OCI-LY3 (cell line): ENCODE data around the gene WWOX.

ENCODE experiments used
- H2AFZ ChIP-seq: fragments of 200-600, 300-600 bp; shearing (Covaris generic); 2 replicates; pipeline ENCODE4 v1.6.0; 2014; ENCODE audit warnings: antibody characterized with exemption, low read depth, low read length
- H3K27ac ChIP-seq: fragments of 200-600, 300-600 bp; sonication (generic); 2 replicates; pipeline ENCODE4 v1.5.1; 2014; ENCODE audit warnings: mild to moderate bottlenecking, low read length, moderate library complexity, mixed read lengths
- H3K27me3 ChIP-seq: fragments of 200-600, 300-600 bp; sonication (generic); 2 replicates; pipeline ENCODE4 v1.6.1; 2014; ENCODE audit warnings: low read depth, low read length, mixed read lengths
- H3K36me3 ChIP-seq: fragments of 200-600, 300-600 bp; sonication (generic); replicated peaks from 2 replicates; pipeline ENCODE3; 2014; ENCODE audit warnings: low read depth, low read length, mixed read lengths
- H3K4me1 ChIP-seq: fragments of 300-600, 200-600 bp; sonication (generic); 2 replicates; pipeline ENCODE4 v1.6.1; 2014; ENCODE audit warnings: low read length, mixed read lengths
- H3K4me2 ChIP-seq: fragments of 200-600, 300-600 bp; sonication (generic); 2 replicates; pipeline ENCODE4 v1.6.1; 2014; ENCODE audit warnings: low read length, mixed read lengths
- H3K4me3 ChIP-seq: fragments of 300-600, 200-600 bp; sonication (generic); 2 replicates; pipeline ENCODE4 v1.5.1; 2014; ENCODE audit warnings: antibody characterized with exemption, mild to moderate bottlenecking, low read length, moderate library complexity
- H3K79me2 ChIP-seq: fragments of 300-600, 200-600 bp; shearing (Covaris generic); 2 replicates; pipeline ENCODE4 v1.6.1; 2014; ENCODE audit warnings: mild to moderate bottlenecking, low read length, mixed read lengths
- H3K9ac ChIP-seq: fragments of 300-600, 200-600 bp; shearing (Covaris generic); 2 replicates; pipeline ENCODE4 v1.6.0; 2014; ENCODE audit warnings: mild to moderate bottlenecking, low read length, moderate library complexity
- H3K9me3 ChIP-seq: fragments of 200-600, 300-600 bp; shearing (Covaris generic); 2 replicates; pipeline ENCODE4 v1.6.1; 2014; ENCODE audit warnings: low read length, mixed read lengths; ENCODE audit not compliant: insufficient read depth
- H4K20me1 ChIP-seq: fragments of 200-600, 300-600 bp; sonication (generic); 2 replicates; pipeline ENCODE4 v1.6.1; 2016; ENCODE audit warnings: low read length, mixed read lengths; ENCODE audit not compliant: insufficient read depth
- CTCF ChIP-seq: fragments of 200-600, 300-600 bp; sonication (generic); IDR thresholded peaks from 2 replicates; pipeline ENCODE4 v1.5.1; 2014; ENCODE audit warnings: antibody characterized with exemption, low read length, low read depth
- EZH2phosphoT487 ChIP-seq: fragments of 200-600 bp; shearing (Covaris generic); IDR thresholded peaks from 2 replicates; pipeline ENCODE4 v1.6.1; 2018; ENCODE audit warnings: antibody characterized with exemption, mixed run types, low read depth

The WWOX gene

GRCh38 chr16:78377312-78377711 lies 277.9 kb downstream of the WWOX start:
- Histone ChIP-seq H3K36me3 (no peaks in the 10 kb centered on the region), H3K4me1 (no peaks in the 10 kb centered on the region), H3K27ac (no peak overlapping the region), H2AFZ (no peak overlapping the region), H3K79me2 (no peaks in the 10 kb centered on the region), H3K4me2 (no peak overlapping the region), H3K9me3 (no peaks in the 10 kb centered on the region), H3K27me3 (no peaks in the 10 kb centered on the region), H3K9ac (no peak overlapping the region), H3K4me3 (no peak overlapping the region), H4K20me1 (no peaks in the 10 kb centered on the region)
- TF ChIP-seq CTCF (no peak), EZH2phosphoT487 (no peak)

- Histone ChIP-seq H3K4me3 (no peak overlapping the region), H3K79me2 (no peaks in the 10 kb centered on the region), H3K36me3 (no peaks in the 10 kb centered on the region), H2AFZ (no peak overlapping the region), H3K9ac (no peak overlapping the region), H3K4me2 (no peak overlapping the region), H3K9me3 (no peaks in the 10 kb centered on the region), H3K27me3 (no peaks in the 10 kb centered on the region), H3K27ac (no peak overlapping the region), H3K4me1 (no peaks in the 10 kb centered on the region), H4K20me1 (no peaks in the 10 kb centered on the region)
- TF ChIP-seq CTCF (no peak), EZH2phosphoT487 (no peak)
Observed at GRCh38 chr16:78381060-78381459, 281.6 kb downstream of the WWOX start.

- Histone ChIP-seq H3K4me1 (no peaks in the 10 kb centered on the region), H3K4me3 (no peak overlapping the region), H3K27ac (no peak overlapping the region), H3K79me2 (no peaks in the 10 kb centered on the region), H3K9ac (no peak overlapping the region), H3K27me3 (no peaks in the 10 kb centered on the region), H2AFZ (no peak overlapping the region), H3K9me3 (no peaks in the 10 kb centered on the region), H4K20me1 (no peaks in the 10 kb centered on the region), H3K4me2 (no peak overlapping the region), H3K36me3 (no peaks in the 10 kb centered on the region)
- TF ChIP-seq CTCF: no peak
- no peak for TF ChIP-seq EZH2phosphoT487
Observed at GRCh38 chr16:78383118-78383517, 283.7 kb downstream of the WWOX start.

GRCh38 chr16:78385086-78385805 lies 285.8 kb downstream of the WWOX start:
- H3K4me2 ChIP-seq: no peak overlapping the region
- no peaks in the 10 kb centered on the region for H3K4me1 ChIP-seq
- no peaks in the 10 kb centered on the region for H3K79me2 ChIP-seq
- H2AFZ ChIP-seq: no peak overlapping the region
- H3K36me3 ChIP-seq: no peaks in the 10 kb centered on the region
- no peak overlapping the region for H3K27ac ChIP-seq
- TF ChIP-seq EZH2phosphoT487 (no peak), CTCF (no peak)
- no peaks in the 10 kb centered on the region for H3K27me3 ChIP-seq
- no peaks in the 10 kb centered on the region for H4K20me1 ChIP-seq
- H3K4me3 ChIP-seq: no peak overlapping the region
- no peak overlapping the region for H3K9ac ChIP-seq
- H3K9me3 ChIP-seq: no peaks in the 10 kb centered on the region
